ENCODE measurements around the gene TEX52.
"Not testable (repeated sequence)": the region's sequence is repeated elsewhere in the genome, so short reads cannot be mapped to it uniquely, and the experiment has no call there.

TEX52 gene

DNA sequence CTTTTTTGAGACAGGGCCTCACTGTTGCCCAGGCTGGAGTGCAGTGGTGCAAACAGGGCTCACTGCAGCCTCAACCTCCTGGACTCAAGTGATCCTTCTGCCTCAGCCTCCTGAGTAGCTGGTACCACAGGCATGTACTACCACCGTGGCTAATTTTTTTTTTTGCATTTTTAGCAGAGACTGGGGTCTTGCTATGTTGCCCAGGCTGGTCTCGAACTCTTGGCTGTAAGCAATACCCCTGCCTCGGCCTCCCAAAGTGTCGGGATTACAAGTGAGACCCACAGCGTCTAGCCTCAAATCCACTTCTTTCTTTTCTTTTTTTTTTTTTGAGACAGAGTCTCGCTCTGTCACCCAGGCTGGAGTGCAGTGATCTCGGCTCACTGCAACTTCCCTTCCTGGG lies 6.6 kb upstream of the TEX52 start:
- DNase-seq, result not testable (repeated sequence)

DNA sequence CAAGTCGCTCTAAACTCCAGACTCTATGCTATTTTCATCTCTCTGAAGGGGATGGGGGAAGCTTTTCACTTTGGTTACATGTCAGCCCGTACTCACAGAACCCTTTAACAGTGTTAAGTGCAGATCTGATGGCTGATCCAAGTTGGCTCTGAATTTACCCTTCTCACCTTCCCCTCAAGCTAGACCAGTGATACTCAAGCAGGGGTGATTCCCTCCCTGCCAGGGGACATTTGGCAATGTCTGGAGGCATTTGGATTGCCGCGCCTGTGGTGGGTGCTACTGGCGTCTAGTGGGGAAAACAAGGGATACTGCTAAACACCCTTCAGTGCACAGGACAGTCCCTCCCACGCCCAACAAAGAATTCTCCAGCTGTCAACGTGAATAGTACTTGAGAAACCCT lies 6.0 kb upstream of the TEX52 start:
- DNase-seq, result no peak

DNA sequence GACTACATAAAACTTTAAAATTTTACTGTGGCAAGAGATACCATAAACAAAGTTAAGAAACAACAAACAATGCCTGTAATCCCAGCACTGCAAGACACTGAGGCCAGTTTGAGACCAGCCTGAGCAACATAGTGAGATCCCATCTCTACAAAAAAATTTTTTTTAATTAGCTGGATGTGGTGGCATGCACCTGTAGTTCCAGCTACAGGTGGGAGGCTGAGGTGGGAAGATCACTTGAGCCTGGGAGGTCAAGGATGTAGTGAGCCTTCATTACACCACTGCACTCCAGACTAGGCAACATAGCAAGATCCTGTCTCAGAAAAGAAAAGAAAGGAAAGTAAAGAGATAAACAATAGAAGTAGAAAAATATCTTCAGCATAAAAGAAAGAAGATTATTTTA lies 3.3 kb upstream of the TEX52 start:
- no peak for DNase-seq

- DNase-seq, result no peak
Measured at GRCh38 chr12:2858944-2859421, 2.1 kb upstream of the TEX52 start.

- no peak for DNase-seq
Measured at GRCh38 chr12:2858334-2858733, 1.5 kb upstream of the TEX52 start.

GRCh38 chr12:2857576-2857975 lies 737 bp upstream of the TEX52 start:
- DNase-seq, result no peak

- no peak for DNase-seq
Measured at GRCh38 chr12:2856051-2856450, 788 bp downstream of the TEX52 start.

DNA sequence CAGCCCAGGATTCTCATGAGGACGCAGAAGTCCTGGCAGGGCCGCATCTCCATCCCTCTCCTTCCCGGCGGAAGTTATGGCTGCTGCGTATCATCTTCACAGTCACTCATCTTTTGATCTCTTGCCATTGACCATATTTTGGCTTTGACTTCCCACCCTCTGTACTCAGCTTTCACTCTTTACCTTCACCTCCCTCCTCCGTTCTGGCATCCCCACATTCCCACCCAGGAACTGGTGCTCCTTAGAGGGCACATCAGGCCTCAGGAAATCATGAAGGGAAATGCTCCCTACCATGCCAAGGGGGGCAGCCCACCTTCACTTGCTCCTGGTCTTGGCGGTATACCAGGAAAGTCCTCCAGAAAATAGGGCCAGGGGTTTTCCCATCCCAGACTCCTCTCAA lies 1.3 kb downstream of the TEX52 start:
- DNase-seq, result no peak

DNA sequence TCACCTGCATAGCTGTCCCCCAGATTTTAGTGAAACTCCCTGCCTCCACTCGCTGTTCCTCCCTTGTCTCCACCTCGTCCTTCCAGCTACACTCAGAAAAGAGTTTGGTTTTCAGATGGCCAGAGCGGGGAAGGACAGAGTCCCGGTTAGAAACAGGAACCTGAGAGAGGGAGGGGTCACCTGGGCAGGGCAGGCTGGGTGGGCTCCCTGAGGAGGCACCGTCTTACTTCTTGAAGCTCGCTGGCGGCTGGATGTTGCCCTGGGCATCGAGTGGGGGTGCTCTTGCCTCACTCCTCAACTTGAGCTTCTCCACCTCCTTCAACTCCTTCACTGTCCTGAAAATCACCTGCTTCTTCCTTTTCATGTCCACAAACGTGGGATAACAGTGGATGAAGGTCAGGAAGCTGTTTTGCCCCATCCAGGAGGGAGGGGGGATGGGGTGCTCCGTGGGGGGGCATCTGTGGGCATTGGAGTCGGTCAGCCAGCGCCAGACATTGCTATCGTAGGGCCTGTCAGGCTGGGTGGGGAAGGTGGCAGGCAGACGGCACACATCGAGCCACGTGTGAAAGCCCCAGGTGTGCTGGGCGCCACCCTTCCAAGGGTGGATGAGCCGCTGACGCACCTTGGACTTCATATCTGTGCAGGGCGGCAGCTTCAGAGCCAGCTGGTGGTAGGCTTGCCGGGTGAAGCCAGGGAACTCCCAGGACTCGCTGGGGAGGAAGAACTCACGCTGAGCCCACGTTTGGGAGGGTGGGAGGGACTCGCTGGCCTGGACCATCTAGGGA lies 2.0 kb downstream of the TEX52 start:
- DNase-seq, result no peak

- peak; percentile 46 for DNase-seq
Measured at GRCh38 chr12:2853626-2854025, 3.2 kb downstream of the TEX52 start.

- no peak for DNase-seq
Measured at GRCh38 chr12:2851931-2852330, 4.9 kb downstream of the TEX52 start.

- DNase-seq, result no peak
Measured at GRCh38 chr12:2845280-2845679, 11.6 kb downstream of the TEX52 start.

- DNase-seq, result no peak
Measured at GRCh38 chr12:2844786-2845185, 12.1 kb downstream of the TEX52 start.

- no peak for DNase-seq
Measured at GRCh38 chr12:2842948-2843347, 13.9 kb downstream of the TEX52 start.

- no peak for DNase-seq
Measured at GRCh38 chr12:2841056-2841650, 15.7 kb downstream of the TEX52 start.

DNA sequence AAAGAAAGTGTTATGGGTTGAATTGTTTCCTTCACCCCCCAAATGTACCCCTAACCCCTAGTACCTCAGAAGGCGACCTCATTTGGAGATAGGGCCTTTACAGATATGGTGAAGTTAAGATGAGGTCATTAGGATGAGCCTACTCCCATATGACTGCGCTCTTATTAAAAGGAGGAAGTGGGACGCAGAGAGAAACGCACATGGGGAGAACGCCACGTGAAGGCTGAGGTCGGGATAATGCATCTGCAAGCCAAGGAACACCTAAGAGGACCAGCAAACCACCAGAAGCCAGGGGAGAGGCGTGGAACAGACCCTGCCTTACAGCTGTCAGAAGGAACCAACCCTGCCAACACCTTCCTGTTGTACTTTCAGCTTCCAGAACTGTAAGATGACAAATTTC lies 20.3 kb downstream of the TEX52 start:
- no peak for DNase-seq

DNA sequence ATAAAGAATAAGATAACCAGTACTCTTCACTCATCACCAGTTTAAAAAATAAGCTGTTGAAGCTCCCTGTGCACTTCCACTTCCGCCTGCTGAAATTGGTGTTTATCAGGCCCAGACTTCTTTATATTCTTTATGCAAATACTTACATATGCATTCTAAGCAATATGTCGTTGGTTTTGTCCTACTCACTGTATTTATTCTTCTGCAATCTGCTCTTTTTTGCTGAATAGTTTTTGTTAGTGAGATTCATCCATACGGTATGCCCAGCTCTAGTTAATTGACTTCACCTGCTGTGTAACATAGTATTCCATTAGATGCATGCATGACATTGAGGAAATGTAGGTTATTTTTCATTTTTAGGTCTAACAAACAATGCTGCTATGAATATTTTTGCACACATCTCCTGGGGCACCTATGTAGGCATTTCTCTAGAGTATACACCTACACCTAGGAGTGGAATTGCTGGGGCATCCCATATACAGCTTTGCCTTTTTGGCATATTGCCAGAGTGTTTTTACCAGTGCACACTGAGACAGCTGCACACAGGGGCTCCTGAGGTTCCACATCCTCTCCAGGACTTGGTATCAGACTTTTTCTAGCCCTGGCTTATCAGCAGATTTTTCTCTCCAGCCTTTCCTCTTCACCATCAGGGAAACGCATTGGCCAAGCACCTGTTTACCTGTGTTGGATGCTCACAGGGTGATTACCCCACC lies 21.0 kb downstream of the TEX52 start:
- DNase-seq, result no peak

GRCh38 chr12:2834581-2835491 lies 22.0 kb downstream of the TEX52 start, which contains the start of gene NRIP2:
NRIP2 (minus strand) TSS chr12:2835035; CDS start chr12:2834983, 52 bp downstream.
- DNase-seq, result peak; percentile 8

DNA sequence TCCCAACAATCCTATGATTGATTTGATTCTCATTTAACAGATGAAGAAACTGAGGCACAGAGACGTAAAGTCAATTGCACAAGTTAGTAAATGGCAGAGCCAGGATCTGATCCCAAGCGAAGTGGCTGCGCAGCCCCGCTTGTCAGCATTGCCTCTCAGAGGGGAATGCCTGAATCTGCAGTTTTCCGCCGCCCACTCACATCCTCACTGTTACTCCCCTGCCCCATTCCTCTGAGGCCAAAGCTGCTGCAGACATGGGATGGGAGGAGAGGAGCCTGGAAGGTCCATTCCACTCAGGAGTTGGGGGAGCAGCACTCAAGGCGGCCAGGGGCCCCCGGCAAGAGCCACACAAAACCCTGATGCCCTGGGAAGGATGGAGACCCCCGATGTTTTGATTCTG lies 23.0 kb downstream of the TEX52 start:
- DNase-seq, result no peak

DNA sequence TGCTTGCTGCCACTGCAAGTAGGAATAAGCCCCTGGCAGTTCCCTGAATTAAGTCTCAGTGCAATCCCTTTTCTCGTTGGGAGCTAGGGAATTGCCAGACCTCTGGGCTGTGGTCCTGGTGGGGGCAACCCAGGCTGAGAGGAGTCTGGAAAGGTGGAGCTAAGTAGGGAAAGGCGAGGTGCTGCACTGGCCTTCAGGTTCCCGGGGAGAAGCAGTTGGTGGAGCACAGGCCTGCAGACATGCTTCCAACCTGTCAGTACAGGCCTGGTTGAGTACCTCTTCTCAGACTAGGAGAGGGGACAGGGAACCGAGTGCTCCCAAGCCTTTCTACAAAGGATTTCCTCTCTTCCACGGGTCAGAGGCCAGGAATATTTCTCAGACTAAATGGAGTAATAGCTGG lies 23.5 kb downstream of the TEX52 start:
- DNase-seq, result no peak

DNA sequence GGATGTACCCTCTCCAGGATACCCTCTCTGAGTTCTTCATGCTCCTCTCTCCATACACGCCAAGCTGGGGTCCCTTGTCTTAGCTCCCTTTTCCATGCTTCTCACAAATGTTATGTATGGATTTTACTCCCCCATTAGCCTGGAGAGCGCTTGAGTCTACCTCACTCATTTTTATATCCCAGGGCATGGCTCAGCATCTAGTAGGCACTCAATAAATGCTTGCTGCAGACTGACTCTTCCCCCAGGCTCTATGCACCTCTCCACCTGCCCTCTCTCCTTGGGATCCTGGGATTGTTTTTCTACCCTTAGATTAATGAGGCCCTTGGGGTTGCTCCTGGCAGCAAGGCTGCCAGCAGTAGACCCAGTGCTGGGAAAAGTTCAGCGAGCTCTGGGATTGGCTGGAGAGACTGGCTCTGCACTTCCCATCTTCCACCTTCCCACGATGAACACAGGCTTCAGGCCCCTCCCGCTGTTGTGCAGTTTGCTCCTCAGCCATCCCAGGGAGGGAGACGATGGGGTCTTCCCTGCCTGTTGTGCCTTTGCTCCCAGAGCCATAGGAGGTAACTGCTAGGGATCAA lies 24.2 kb downstream of the TEX52 start:
- no peak for DNase-seq

- no peak for DNase-seq
Measured at GRCh38 chr12:2829275-2829674, 27.6 kb downstream of the TEX52 start.
